Measurements from ENCODE around the gene TNFRSF19. TPM values are rescaled to one million over a fixed set of nuclear protein-coding genes. Genes with fewer than 3 reads are reported as not detected.

TNFRSF19 gene
- polyA plus RNA-seq, 3 donors from 2014 or later, result 0.19 to 0.27 TPM; not detected in 1

DNA sequence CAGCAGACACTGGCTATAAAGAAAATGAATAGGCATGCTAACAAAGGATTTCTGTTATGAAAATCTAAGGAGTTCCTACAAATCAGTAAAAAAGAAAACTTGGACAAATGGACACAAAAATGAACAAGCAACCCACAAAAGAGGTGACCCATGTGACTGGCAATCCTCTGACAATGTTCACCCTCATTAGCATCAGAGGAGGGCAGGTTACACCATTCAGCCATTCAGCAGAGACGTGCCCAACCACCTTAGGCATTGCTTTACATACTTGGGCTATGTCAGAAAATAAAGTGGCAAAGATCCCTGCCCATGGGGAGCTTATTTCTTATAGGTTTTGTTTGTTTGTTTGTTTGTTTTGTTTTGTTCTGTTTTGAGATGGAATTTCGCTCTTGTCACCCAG, 46.0 kb downstream of the TNFRSF19 start:
- Mint-ChIP-seq H3K27ac (no peak overlapping the region), H3K4me1 (peaks cover 0 to 8% of the 10 kb centered on the region in 2 donors), H3K27me3 (ENCODE audit: low read depth in 3 of 3) (peaks cover 0 to 6% (median 3%) of the 10 kb centered on the region in 3 donors), H3K9me3 (no peaks in the 10 kb centered on the region), H3K4me3 (no peak overlapping the region), H3K36me3 (no peaks in the 10 kb centered on the region)
- no peak for DNase-seq

DNA sequence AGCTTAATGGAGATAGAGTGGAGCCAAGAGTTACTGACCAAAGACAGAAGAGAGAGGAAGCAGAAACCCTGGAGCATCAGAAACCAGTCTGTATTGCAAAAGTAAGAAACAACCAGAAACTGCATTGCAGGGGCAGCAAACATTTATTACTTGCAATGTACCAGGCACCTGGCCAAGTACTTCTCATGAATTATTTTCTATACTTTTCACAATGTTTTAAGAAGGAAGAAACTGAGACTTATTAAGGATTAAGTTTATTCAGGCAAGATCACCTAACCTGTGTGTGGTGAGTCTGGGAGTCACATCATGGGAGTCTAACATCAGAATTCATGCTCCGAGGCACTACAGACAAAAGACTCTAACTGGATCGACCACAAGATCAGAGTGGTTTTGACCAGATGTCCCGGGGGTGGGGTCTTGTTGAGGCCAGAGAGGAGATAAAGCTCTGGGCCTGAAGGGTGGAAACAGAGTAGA, 47.4 kb downstream of the TNFRSF19 start:
- Mint-ChIP-seq H3K4me3 (no peak overlapping the region), H3K4me1 (peaks cover 0 to 8% of the 10 kb centered on the region in 2 donors), H3K27ac (no peak overlapping the region), H3K9me3 (no peaks in the 10 kb centered on the region), H3K27me3 (ENCODE audit: low read depth in 3 of 3) (peaks cover 0 to 6% (median 3%) of the 10 kb centered on the region in 3 donors), H3K36me3 (no peaks in the 10 kb centered on the region)
- no peak for DNase-seq

GRCh38 chr13:23618341-23618740, 48.1 kb downstream of the TNFRSF19 start:
- Mint-ChIP-seq H3K4me1 (peaks cover 0 to 8% of the 10 kb centered on the region in 2 donors), H3K4me3 (no peak overlapping the region)

GRCh38 chr13:23619068-23619855, 49.0 kb downstream of the TNFRSF19 start:
- Mint-ChIP-seq H3K36me3 (no peaks in the 10 kb centered on the region), H3K27ac (no peak overlapping the region), H3K9me3 (no peaks in the 10 kb centered on the region), H3K4me1 (peaks cover 0 to 8% of the 10 kb centered on the region in 2 donors), H3K4me3 (no peak overlapping the region), H3K27me3 (ENCODE audit: low read depth in 3 of 3) (peaks cover 0 to 3% (median 2%) of the 10 kb centered on the region in 3 donors)
- DNase-seq, result no peak

More at GRCh38 chr13:23618341-23618740, 48.1 kb downstream of the TNFRSF19 start:
- no peaks in the 10 kb centered on the region for H3K9me3 Mint-ChIP-seq
- DNase-seq, result no peak
- peaks cover 0 to 6% (median 3%) of the 10 kb centered on the region in 3 donors for H3K27me3 Mint-ChIP-seq (ENCODE audit: low read depth in 3 of 3)
- no peaks in the 10 kb centered on the region for H3K36me3 Mint-ChIP-seq
- no peak overlapping the region for H3K27ac Mint-ChIP-seq

GRCh38 chr13:23620211-23620610, 50.0 kb downstream of the TNFRSF19 start:
- Mint-ChIP-seq H3K4me1 (peaks cover 0 to 8% of the 10 kb centered on the region in 2 donors), H3K4me3 (no peak overlapping the region), H3K27me3 (ENCODE audit: low read depth in 3 of 3) (peaks cover 0 to 3% (median 2%) of the 10 kb centered on the region in 3 donors), H3K36me3 (no peaks in the 10 kb centered on the region), H3K27ac (no peak overlapping the region), H3K9me3 (no peaks in the 10 kb centered on the region)
- no peak for DNase-seq

- Mint-ChIP-seq H3K9me3 (no peaks in the 10 kb centered on the region), H3K4me1 (peaks cover 0 to 8% of the 10 kb centered on the region in 2 donors), H3K36me3 (no peaks in the 10 kb centered on the region), H3K27ac (no peak overlapping the region), H3K4me3 (no peak overlapping the region), H3K27me3 (ENCODE audit: low read depth in 3 of 3) (peaks cover 0 to 3% (median 0%) of the 10 kb centered on the region in 3 donors)
- DNase-seq, result no peak
Observed at GRCh38 chr13:23620613-23621315, 50.6 kb downstream of the TNFRSF19 start.

- Mint-ChIP-seq H3K27me3 (ENCODE audit: low read depth in 3 of 3) (peaks cover 0 to 3% (median 0%) of the 10 kb centered on the region in 3 donors), H3K4me3 (no peak overlapping the region), H3K27ac (no peak overlapping the region), H3K36me3 (no peaks in the 10 kb centered on the region), H3K4me1 (peaks cover 0 to 8% of the 10 kb centered on the region in 2 donors), H3K9me3 (no peaks in the 10 kb centered on the region)
- DNase-seq, result no peak
Observed at GRCh38 chr13:23621316-23621645, 51.1 kb downstream of the TNFRSF19 start.

- H3K4me3 Mint-ChIP-seq, result no peak overlapping the region
- H3K36me3 Mint-ChIP-seq, result no peaks in the 10 kb centered on the region
- H3K4me1 Mint-ChIP-seq, result no peaks in the 10 kb centered on the region
- H3K27me3 Mint-ChIP-seq (ENCODE audit: low read depth in 3 of 3), result peaks cover 0 to 2% (median 0%) of the 10 kb centered on the region in 3 donors
- no peak overlapping the region for H3K27ac Mint-ChIP-seq
- H3K9me3 Mint-ChIP-seq, result no peaks in the 10 kb centered on the region
- no peak for DNase-seq
Observed at GRCh38 chr13:23622985-23623384, 52.8 kb downstream of the TNFRSF19 start.

DNA sequence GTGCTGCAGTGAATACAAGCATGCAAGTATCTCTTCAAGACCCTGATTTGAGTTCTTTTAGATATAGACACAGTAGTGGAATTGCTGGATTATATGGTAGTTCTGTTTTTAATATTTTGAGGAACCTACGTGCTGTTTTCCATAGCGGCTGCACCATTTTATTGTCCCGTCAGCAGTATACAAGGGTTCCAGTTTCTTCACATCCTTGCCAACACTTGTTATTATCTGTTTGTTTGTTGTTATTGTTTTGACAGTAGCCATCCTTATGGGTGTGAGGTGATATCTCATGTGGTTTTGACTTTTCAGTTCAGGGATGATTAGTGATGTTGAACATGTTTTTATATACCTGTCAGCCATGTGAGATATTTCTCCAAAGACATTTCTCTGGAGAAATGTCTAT, 53.2 kb downstream of the TNFRSF19 start:
- Mint-ChIP-seq H3K9me3 (no peaks in the 10 kb centered on the region), H3K27ac (no peak overlapping the region), H3K36me3 (no peaks in the 10 kb centered on the region), H3K27me3 (ENCODE audit: low read depth in 3 of 3) (peaks cover 0 to 3% (median 0%) of the 10 kb centered on the region in 3 donors), H3K4me3 (no peak overlapping the region), H3K4me1 (no peaks in the 10 kb centered on the region)
- no peak for DNase-seq

DNA sequence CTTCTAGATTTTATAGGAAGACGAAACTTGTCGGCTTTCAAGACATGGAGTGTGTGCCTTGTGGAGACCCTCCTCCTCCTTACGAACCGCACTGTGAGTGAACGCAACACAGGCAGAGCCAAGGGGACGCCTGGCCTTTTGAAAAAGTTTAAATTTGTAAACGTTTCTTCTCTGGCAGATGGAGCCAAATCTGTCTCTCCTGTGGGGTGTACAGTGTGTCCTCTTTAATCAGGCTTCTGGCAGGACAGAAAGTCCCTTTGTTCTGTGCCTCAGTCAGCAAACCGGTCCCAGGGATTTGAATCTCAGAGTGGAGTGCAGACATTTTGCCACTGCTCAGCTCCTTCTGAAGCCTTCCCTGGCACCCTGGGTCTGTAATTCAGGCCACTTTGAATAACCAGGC, 56.5 kb downstream of the TNFRSF19 start:
- Mint-ChIP-seq H3K4me1 (no peaks in the 10 kb centered on the region), H3K4me3 (no peak overlapping the region), H3K36me3 (no peaks in the 10 kb centered on the region), H3K9me3 (no peaks in the 10 kb centered on the region), H3K27ac (no peak overlapping the region), H3K27me3 (ENCODE audit: low read depth in 3 of 3) (peaks cover 0 to 5% (median 4%) of the 10 kb centered on the region in 3 donors)
- no peak for DNase-seq

DNA sequence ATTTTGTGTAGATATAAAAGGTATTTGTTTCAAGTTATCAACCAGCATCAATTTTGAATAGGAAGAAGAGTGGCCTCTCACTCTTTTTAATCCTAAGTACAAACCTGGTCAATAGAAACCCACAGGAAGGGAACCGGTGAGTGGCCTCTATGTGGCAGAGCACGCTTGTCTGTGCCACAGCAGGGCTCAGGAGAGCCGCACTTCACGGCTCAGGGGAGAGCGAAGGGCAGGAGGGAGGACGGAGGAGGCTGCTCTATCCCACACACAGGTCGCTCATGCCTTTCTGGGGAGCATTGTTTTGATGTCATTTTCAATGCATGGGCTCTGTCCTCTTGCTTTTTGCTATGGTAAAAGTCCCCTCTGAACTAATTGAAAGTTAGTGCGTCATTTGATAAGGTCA, 57.2 kb downstream of the TNFRSF19 start:
- Mint-ChIP-seq H3K36me3 (no peaks in the 10 kb centered on the region), H3K4me3 (no peak overlapping the region), H3K4me1 (no peaks in the 10 kb centered on the region), H3K27ac (no peak overlapping the region), H3K9me3 (no peaks in the 10 kb centered on the region), H3K27me3 (ENCODE audit: low read depth in 3 of 3) (peaks cover 0 to 5% (median 4%) of the 10 kb centered on the region in 3 donors)
- no peak for DNase-seq

DNA sequence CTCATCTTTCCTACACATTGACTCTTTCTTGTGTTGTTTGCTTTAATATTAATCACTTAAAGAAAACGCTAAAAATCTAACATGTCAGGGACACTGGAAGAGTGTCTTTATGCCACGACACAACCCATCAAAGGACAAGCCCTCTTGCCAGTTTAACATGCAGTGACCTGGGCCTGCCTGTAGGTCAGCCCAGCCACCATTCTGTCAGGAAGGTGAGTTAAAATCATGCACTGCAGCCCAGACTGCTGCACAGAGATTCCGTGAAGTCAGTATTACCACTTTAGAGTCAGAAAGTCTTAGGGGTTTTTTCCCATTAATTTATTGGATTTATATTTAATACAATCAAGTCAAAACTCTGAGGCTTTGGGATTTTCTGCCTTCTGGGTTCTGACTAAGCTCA, 58.0 kb downstream of the TNFRSF19 start:
- H3K4me3 Mint-ChIP-seq, result no peak overlapping the region

GRCh38 chr13:23628765-23629565, 58.8 kb downstream of the TNFRSF19 start:
- Mint-ChIP-seq H3K36me3 (no peaks in the 10 kb centered on the region), H3K9me3 (no peaks in the 10 kb centered on the region), H3K4me1 (no peaks in the 10 kb centered on the region), H3K27ac (peak overlapping the region in 1 of 6 donors; percentile 28), H3K4me3 (no peak overlapping the region), H3K27me3 (ENCODE audit: low read depth in 3 of 3) (peaks cover 0 to 7% (median 6%) of the 10 kb centered on the region in 3 donors)
- no peak for DNase-seq

More for the DNA sequence above, 58.0 kb downstream of the TNFRSF19 start:
- peaks cover 0 to 6% (median 5%) of the 10 kb centered on the region in 3 donors for H3K27me3 Mint-ChIP-seq (ENCODE audit: low read depth in 3 of 3)
- no peak for DNase-seq
- H3K9me3 Mint-ChIP-seq, result no peaks in the 10 kb centered on the region
- H3K36me3 Mint-ChIP-seq, result no peaks in the 10 kb centered on the region
- no peak overlapping the region for H3K27ac Mint-ChIP-seq
- H3K4me1 Mint-ChIP-seq, result no peaks in the 10 kb centered on the region
